SKM-1 (cell line): ENCODE results near the gene KRTAP4-6.
"Not testable (repeated sequence)": the region's sequence is repeated elsewhere in the genome, so short reads cannot be mapped to it uniquely, and the experiment has no call there.

Experiments
- DNase-seq: peaks from one replicate; lab custom pipeline; 2025; ENCODE audit not compliant: unreplicated experiment; lab: John Stamatoyannopoulos, UW

The KRTAP4-6 gene

DNA sequence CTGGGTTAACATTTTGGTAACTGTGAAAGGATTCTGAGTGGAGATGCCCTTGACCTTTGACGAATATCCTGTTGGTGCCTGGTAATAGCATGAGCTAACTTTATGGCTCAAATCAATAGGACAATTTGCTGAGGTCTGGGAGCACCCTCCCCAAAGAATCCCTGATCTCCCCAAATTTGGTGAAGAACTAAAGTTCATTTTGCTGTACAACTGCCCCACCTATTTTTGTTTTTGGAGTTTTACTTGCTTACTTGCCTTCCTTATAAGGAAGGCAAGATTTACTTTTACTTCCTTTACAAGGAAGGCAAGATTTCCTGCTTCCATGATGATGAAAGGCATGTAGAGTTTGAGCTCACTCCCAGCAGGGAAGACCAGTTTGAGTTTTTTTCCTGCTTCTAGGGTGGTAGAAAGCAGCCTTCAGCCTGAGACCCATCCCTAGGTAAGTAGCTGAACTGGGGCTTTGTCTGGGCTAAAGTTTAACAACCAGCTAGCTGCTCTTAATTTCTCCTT, 32.3 kb downstream of the KRTAP4-6 start:
- DNase-seq: no peak

GRCh38 chr17:41105347-41105746, 35.0 kb downstream of the KRTAP4-6 start, which contains the start of gene KRTAP4-9:
TSS of gene KRTAP4-9 (plus strand) at chr17:41105389. CDS start at chr17:41105389, 0 bp downstream.
- DNase-seq: not testable (repeated sequence)

DNA sequence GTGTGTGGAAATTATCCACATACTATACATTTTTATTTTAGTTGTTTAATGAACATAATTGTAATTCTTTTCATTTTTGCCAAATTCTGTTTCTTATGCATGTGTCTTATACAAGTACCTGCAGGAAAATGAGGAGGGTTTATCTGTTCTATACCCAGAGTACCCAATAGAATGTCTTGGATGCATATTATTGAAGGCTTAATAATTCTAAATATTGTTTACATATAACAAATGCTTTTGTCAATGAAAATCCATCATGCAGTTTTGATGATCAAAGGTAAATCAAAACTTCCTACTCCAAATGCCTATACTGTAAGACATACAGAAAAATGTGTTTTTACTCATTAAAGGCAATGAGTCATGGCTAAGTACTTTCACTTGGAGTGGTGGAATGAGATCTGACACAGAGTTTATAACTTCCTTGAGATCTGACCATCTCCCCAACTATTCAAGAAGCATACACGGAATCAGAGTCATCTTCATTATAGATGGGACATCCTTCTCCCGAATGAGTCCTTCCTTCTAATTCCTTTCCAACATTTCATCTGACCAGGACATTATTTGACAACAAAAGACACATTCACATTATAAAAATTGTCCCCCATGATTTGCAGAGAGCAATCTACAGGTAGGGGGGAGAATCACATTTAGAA, 35.8 kb downstream of the KRTAP4-6 start:
- DNase-seq: not testable (repeated sequence)

DNA sequence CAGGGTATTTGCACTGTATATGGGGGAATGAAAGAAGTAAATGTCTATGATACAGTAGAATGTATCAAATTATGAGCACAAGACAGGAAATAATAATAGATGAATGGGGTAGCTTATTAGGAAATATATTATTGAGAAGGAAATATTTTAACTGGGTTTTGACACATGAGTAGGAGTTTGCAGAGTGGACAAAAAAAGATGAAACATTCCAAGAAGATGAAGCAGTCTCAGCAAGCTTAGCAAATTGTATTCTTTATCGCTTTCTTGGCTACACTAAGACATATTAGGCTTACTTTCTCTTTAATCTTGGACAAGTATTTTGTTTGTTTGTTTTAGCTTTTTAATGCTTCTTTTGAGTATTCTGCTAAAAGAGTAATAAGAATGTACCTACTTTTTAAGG, 36.4 kb downstream of the KRTAP4-6 start:
- no peak for DNase-seq

DNA sequence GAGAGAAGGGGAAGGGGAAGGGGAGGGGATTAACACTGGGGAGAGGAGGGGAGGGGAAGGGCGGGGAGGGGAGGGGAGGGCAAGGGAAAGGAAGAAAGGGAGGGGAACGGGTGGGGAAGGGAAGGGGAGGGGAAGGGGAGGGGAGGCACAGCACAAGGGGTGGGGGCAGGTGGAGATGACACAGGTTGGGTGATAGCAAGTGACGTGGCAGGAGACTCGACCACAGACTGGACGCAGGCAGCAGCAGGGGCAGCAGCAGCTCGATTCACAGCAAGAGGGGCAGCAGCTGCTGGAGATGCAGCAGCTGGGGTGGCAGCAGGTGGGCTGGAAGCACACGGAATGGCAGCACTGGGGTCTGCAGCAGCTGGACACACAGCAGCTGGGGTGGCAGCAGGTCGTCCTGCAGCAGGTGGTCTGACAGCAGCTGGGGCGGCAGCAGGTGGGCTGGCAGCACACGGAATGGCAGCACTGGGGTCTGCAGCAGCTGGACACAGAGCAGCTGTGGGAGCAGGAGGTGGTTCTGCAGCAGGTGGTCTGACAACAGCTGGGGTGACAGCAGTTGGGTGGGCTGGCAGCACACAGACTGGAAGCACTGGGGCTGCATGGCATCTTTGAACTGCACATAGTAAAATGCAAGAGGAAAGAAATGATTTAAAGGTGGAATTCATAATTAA, 38.6 kb downstream of the KRTAP4-6 start, which contains the start of gene KRTAP4-16:
KRTAP4-16 (minus strand) TSS at position 624 of the 674 bp plus-strand sequence; CDS start at position 624, 0 bp downstream.
- DNase-seq: no peak

DNA sequence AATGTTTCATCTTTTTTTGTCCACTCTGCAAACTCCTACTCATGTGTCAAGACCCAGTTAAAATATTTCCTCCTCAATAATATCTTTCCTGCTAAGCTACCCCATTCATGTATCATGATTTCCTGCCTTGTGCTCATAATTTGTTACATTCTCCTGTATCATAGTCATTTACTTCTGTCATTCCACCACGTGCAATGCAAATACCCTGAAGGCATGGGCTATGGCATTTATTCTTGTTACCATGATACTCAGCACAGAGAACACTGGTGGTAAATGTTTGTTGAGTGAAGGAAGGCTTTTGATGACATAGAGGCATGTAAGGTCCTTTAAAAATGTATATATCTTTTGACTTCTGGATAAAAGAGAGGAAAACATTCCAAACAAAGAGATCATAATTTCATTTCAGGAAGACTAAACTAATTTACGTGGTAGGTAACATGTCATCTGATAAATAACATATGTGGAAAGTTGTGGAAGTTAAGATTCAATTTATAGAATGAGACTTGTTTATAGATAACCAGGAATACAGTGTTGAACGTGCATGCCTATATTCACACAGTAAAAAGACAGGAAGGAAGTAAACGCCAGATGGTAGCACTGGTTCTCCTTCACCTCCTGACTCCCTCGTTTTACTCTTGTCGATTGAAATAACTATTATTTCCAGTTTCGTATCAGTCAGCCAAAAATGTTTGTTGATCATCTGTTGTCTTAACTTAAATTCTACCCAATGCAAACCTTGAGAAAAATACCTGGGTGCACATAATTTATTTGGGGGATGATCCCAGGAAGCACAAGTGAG, 40.5 kb downstream of the KRTAP4-6 start:
- not testable (repeated sequence) for DNase-seq

GRCh38 chr17:41098481-41098880, 41.9 kb downstream of the KRTAP4-6 start:
- DNase-seq: no peak

DNA sequence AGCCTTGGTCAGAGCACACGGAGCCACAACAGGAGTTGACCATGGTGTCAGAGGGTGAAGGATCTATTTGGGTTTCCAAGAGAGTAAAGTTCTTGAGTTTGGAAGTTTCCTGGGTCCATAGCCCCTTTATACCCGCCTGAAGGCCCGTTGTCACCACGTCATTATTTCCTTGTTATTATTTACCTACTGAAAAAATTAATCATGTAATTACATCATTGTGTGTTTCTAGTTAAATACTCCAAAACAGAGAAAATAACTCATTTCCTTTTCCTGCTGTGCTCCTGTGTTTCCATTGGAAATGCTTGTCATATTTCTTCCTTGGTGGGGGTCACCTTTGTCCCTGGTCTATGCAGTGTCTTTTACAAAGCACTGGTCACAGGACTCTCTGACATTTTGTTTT, 42.3 kb downstream of the KRTAP4-6 start, which contains the start of gene KRTAP4-8:
KRTAP4-8 (minus strand) TSS at position 101 of the 400 bp plus-strand sequence; CDS start at position 43, 58 bp downstream.
- no peak for DNase-seq

DNA sequence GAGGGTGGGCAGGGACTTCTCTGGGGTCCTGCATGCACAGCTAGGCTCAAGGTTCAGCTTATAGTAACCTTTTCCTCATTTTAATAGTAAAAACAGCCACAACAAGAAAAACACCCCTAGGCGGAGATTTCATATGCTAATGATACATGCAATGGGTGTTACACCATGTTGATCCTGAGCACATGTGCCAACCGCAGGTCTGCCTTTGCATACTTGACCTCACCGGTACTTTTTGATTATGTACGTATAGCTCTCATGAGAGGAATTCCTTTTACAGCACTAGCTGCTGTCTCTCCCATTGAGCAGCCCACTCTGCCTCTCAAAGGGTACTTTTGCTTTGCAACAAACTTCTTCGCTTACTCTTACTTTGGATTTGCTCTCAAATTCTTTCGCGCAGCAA, 44.3 kb downstream of the KRTAP4-6 start:
- DNase-seq: no peak
